ENCODE measurements around the gene KRTAP13-3. TPM values are rescaled to one million over a fixed set of nuclear protein-coding genes. Genes with fewer than 3 reads are reported as not detected.

The KRTAP13-3 gene
- total and polyA plus RNA-seq, 9 of the 15 experiments (the other 6 are each of a cell fraction or from before 2014, with no cell fraction given): not detected

- Histone ChIP-seq H3K27ac (ENCODE audit: extremely low read depth, low read depth, low read length) (no peak overlapping the region), H2AFZ (ENCODE audit: low read depth, low read length) (no peak overlapping the region), H3K4me3 (no peak overlapping the region), H3K9ac (ENCODE audit: insufficient read depth in 1 of 2, low read depth in 2 of 2, low read length in 2 of 2) (no peak overlapping the region), H3K4me1 (replicated peaks in 1 of 2; ENCODE audit: control insufficient read depth in 2 of 2, insufficient read depth in 2 of 2, low read length in 2 of 2) (no peaks in the 10 kb centered on the region), H3K4me2 (ENCODE audit: insufficient read depth, low read length) (no peak overlapping the region), H3K36me3 (ENCODE audit: control insufficient read depth, insufficient read depth, low read length) (no peaks in the 10 kb centered on the region), H3K9me1 (ENCODE audit: control insufficient read depth, insufficient read depth, low read length) (no peaks in the 10 kb centered on the region), H3K79me2 (ENCODE audit: control insufficient read depth, insufficient read depth, low read length) (no peaks in the 10 kb centered on the region), H4K20me1 (replicated peaks; ENCODE audit: control insufficient read depth, insufficient read depth, low read length) (no peaks in the 10 kb centered on the region), H3K9me3 (replicated peaks; ENCODE audit: control insufficient read depth, insufficient read depth, low read depth, low read length) (no peaks in the 10 kb centered on the region; the same call in 1 of the 2 replicates), H3K27me3 (ENCODE audit: control insufficient read depth in 2 of 2, insufficient read depth in 2 of 2, low read length in 2 of 2) (no peaks in the 10 kb centered on the region)
- FAIRE-seq (no peak), DNase-seq (ENCODE audit: extremely low read depth in 1 of 4, low spot score in 3 of 4) (no peak), ATAC-seq (no peak)
- CTCF ChIA-PET (ENCODE audit: low intra/inter-chr PET ratio): no interaction called here
- TF ChIP-seq ZNF512 (tag; IDR thresholded peaks at IDR 0.05) (no peak), POLR2A (conservative IDR thresholded peaks at IDR 0.05) (no peak), RNF219 (CRISPR knock-in tag; IDR thresholded peaks at IDR 0.05) (no peak), MTA2 (IDR thresholded peaks at IDR 0.05; ENCODE audit: low read depth) (no peak), BCL6 (CRISPR knock-in tag; IDR thresholded peaks at IDR 0.05) (no peak), ARHGAP35 (IDR thresholded peaks at IDR 0.05; ENCODE audit: partially characterized antibody) (no peak), POLR2AphosphoS5 (IDR thresholded peaks at IDR 0.05; ENCODE audit: control insufficient read depth, insufficient read depth, low read depth, low read length) (no peak), ATF3 (IDR thresholded peaks at IDR 0.05) (no peak), ATF3 (CRISPR knock-in tag; conservative IDR thresholded peaks at IDR 0.05) (no peak), ZBTB26 (CRISPR knock-in tag; IDR thresholded peaks at IDR 0.05) (no peak), NELFE (IDR thresholded peaks at IDR 0.05; ENCODE audit: insufficient read depth, insufficient read length) (no peak), NR3C1 (CRISPR knock-in tag; IDR thresholded peaks at IDR 0.05) (no peak), ZNF197 (CRISPR knock-in tag; IDR thresholded peaks at IDR 0.05; ENCODE audit: low read depth) (no peak), RBM34 (IDR thresholded peaks at IDR 0.05; ENCODE audit: borderline replicate concordance, insufficient read depth, low read length) (no peak)
- POLR2A ChIA-PET: no interaction called here
- intact Hi-C loops (cut with micrococcal nuclease) (no loop called here), in situ Hi-C loops (cut with MboI) (no loop called here)
- no TSS peak for BruUV-seq (replicated peaks)
Observed at GRCh38 chr21:30443226-30443625, 17.5 kb upstream of the KRTAP13-3 start.
